Brain microvascular endothelial cell (primary cell): ENCODE results near the gene GTPBP1.

Experiments
- DNase-seq: peaks from one replicate; pipeline ENCODE4 v3.0.0-alpha.2; 2020
- H3K27ac ChIP-seq: fragments of 250-450 bp; sonication (Bioruptor Pico); 2 replicates; pipeline ENCODE4 v1.5.1; 2020; ENCODE audit warnings: mild to moderate bottlenecking, moderate library complexity
- H3K27me3 ChIP-seq: fragments of 250-450 bp; sonication (Bioruptor Pico); replicated peaks from 2 replicates; pipeline ENCODE4 v1.5.1; 2020; ENCODE audit warnings: mild to moderate bottlenecking
- H3K36me3 ChIP-seq: fragments of 250-450 bp; sonication (Bioruptor Pico); replicated peaks from 2 replicates; pipeline ENCODE4 v1.5.1; 2020; ENCODE audit warnings: mild to moderate bottlenecking
- H3K4me3 ChIP-seq: 2 replicates; pipeline ENCODE4 v1.5.1; 2011; ENCODE audit warnings: low read depth, mild to moderate bottlenecking, control low read depth, low read length, moderate library complexity
- CTCF ChIP-seq: IDR thresholded peaks from 2 replicates; pipeline ENCODE4 v1.5.1; 2011; ENCODE audit warnings: low read depth, mild to moderate bottlenecking, moderate library complexity, low read length, control low read depth, inconsistent platforms; ENCODE audit errors: missing control alignments
- in situ Hi-C: cut with HindIII; loops from 2 replicates; pipeline ENCODE4 v1.10.0; 2017; ENCODE audit warnings: low sequenced_read_pairs, low pct_ligation_motif_present

GTPBP1 gene

GRCh38 chr22:38756711-38757463 is 51.1 kb downstream of the GTPBP1 start:
- in situ Hi-C loops: no loop called here
- Histone ChIP-seq H3K27me3 (no peaks in the 10 kb centered on the region), H3K27ac (no peak overlapping the region), H3K36me3 (peaks cover 5% of the 10 kb centered on the region), H3K4me3 (peak overlapping the region; percentile 66)
- DNase-seq: no peak
- TF ChIP-seq CTCF: no peak

GRCh38 chr22:38757464-38757757 is 51.7 kb downstream of the GTPBP1 start:
- Histone ChIP-seq H3K4me3 (no peak overlapping the region), H3K36me3 (no peaks in the 10 kb centered on the region), H3K27me3 (no peaks in the 10 kb centered on the region), H3K27ac (no peak overlapping the region)
- TF ChIP-seq CTCF: no peak
- in situ Hi-C loops: no loop called here
- no peak for DNase-seq

GRCh38 chr22:38758276-38758945 is 52.7 kb downstream of the GTPBP1 start:
- DNase-seq: no peak
- in situ Hi-C loops: no loop called here
- TF ChIP-seq CTCF: no peak

GRCh38 chr22:38759005-38759404 is 53.3 kb downstream of the GTPBP1 start:
- TF ChIP-seq CTCF: no peak
- no peak for DNase-seq
- H3K27ac ChIP-seq: no peak overlapping the region
- no peaks in the 10 kb centered on the region for H3K36me3 ChIP-seq
- in situ Hi-C loops: no loop called here
- H3K27me3 ChIP-seq: no peaks in the 10 kb centered on the region
- H3K4me3 ChIP-seq: no peak overlapping the region

More at GRCh38 chr22:38758276-38758945, 52.7 kb downstream of the GTPBP1 start:
- H3K27me3 ChIP-seq: no peaks in the 10 kb centered on the region
- H3K4me3 ChIP-seq: no peak overlapping the region
- H3K27ac ChIP-seq: no peak overlapping the region
- H3K36me3 ChIP-seq: no peaks in the 10 kb centered on the region

GRCh38 chr22:38760477-38761201 is 54.9 kb downstream of the GTPBP1 start:
- DNase-seq: peak; percentile 47
- Histone ChIP-seq H3K36me3 (no peaks in the 10 kb centered on the region), H3K27ac (no peak overlapping the region), H3K27me3 (no peaks in the 10 kb centered on the region), H3K4me3 (no peak overlapping the region)
- no peak for TF ChIP-seq CTCF
- in situ Hi-C loops: no loop called here
